HG03442 (cell line): ENCODE results near the gene GORASP1.

Experiments
- ATAC-seq: cut with Tn5 transposase; IDR thresholded peaks from one replicate; pipeline ENCODE4 v1.9.1; 2021; ENCODE audit warnings: mild to moderate bottlenecking, moderate library complexity; ENCODE audit not compliant: unreplicated experiment

Gene GORASP1

DNA sequence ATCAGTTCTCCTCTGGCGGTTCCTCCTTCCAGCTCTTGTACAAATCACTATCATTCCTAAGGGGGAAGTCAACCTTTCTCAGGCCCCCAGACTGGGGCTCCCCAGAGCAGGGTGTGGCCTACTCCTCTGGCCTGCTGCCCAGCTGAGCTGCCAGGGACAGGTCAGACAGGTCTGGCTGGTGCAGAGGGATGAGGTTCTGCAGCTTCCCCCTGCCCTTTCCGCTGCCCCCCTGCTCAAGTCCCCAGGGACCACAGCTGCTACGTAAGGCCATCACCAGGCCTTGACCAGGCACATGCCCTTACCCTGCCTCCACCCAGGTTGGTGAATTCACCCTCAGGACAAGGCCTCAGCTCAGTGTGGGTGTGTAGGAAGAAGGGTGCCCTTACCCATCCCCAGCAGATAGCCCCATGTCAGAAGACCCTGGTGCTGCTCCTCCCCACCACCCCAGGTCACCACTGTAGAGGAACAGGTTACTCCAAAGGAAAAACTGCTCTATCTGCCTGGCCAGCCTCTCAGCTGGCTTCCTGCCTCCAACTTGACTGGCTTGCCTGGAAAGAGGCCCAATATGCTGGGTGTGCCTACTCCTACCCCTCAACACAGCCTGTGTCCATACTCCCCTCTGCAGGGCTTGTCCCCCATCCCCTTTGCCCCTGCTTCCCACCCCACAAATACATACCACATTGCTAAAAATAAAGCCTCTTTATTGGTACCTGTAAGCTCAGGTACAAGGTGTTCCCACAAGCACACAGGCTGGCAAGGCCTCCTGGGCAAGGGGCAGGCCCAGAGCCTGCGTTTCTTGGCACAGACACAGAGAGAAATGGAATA, 34.0 kb upstream of the GORASP1 start:
- no peak for ATAC-seq

GRCh38 chr3:39140341-39140971, 33.0 kb upstream of the GORASP1 start:
- ATAC-seq = no peak

DNA sequence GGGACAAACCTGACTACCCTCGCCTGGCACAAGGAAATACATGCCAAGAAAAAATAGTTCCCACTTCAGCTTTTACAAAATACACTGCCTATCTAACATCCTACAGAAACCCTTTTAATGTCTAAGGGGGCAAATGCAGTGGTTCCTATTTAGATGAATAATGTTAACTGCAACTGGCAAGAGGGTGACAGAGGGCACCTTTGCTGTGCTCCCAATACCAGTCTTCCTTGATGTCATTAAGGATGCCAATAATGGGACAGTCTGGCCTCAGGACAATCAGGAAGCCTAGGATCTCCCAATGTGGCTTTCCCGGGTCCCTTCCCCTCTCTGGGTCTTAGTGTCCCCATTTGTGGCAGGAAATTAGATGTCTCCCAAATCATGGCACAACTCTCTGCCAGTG, 32.0 kb upstream of the GORASP1 start:
- ATAC-seq = no peak

GRCh38 chr3:39138804-39139415, 31.5 kb upstream of the GORASP1 start:
- no peak for ATAC-seq

DNA sequence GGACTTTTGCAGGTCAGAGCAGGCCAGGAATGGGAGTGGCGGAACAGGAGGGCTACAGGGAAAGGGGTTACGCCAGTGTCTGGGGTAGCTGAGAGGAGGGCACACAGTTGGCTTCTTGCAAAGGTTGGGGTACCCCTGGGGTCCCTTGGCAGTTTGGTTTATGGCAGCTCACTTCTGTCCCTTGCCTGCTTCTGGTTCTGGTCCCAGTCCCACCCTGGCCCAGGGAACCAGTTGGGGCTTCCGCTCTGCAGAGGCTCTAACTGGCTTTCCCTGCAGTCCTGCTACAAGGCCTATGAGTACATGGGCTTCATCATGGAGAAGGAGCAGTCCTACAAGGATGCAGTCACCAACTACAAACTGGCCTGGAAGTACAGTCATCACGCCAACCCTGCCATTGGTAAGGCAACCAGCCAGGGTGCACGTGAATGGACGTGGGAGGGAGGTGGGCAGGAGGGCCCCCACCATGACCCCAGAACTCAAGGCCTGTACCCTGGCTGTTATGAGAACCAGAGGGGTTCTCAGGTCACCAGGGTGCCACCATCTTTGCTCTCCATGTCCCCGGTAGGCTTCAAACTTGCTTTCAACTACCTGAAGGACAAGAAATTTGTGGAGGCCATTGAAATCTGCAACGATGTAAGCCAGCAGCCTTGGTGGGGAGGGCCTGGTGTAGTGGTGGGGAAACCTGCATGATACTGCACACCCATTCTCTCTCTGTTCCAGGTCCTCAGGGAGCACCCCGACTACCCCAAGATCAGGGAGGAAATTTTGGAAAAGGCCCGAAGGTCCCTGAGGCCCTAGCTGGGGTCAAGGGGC, 30.8 kb upstream of the GORASP1 start:
- no peak for ATAC-seq

DNA sequence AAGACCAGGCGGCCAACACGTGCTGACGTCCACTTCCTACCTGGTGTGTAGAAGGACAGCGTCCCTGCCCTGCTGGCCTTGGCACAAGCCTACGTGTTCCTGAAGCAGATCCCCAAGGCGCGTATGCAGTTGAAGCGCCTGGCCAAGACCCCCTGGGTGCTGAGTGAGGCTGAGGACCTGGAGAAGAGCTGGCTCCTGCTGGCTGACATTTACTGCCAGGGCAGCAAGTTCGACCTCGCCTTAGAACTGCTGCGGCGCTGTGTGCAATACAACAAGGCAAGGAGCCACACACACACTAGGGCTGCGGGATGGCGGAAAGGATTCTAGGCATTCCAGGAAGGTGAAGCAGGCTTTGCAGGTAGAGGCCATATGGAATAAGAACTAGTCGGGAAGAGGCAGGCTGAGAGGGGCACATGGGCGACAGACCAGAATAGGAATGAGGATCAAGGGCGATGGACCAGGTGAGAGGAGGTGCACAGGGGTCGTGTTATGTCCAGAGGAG, 30.1 kb upstream of the GORASP1 start:
- no peak for ATAC-seq

- no peak for ATAC-seq
These were observed 29.4 kb upstream of the GORASP1 start for GRCh38 chr3:39136533-39137434.

GRCh38 chr3:39135170-39135805, 27.9 kb upstream of the GORASP1 start:
- ATAC-seq = no peak

- ATAC-seq = no peak
These were observed 26.9 kb upstream of the GORASP1 start for GRCh38 chr3:39134305-39134704.

DNA sequence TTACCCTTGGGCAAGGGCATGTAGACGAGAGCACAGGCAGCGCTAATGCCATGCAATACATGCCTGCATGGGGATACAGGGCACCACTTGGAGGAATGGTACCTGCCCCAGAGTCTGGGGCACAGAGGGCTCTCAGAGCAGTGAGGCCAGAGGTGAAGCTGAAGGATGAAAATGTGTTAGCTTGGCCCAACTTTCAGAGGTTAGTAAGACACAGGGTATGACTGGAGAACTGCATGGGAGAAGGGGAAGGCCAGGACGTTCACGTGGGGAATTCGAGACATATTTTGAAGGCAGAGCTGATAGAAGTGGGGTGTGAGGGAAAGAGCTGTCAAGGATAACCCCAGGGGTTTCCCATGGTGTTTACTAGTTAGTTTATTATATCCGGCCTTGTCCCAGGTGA, 26.4 kb upstream of the GORASP1 start:
- no peak for ATAC-seq

DNA sequence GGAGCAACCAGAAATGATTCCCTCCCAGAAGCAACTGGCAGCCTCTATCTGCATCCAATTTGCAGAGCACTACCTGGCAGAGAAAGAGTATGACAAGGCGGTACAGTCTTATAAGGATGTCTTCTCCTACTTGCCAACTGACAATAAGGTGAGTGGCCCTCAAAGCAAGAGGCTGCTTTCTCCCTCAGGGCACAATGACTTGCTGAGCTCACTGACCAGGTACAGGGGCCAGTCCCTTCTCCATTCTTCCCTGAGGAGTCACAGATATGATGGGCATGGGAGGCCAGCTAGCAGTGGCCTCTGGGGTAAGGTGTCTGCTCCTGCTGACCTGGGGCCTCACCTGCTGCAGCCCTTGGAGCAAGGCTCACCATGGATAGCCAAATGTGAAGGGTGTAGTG, 25.7 kb upstream of the GORASP1 start:
- ATAC-seq = no peak

- ATAC-seq = no peak
These were observed 25.0 kb upstream of the GORASP1 start for GRCh38 chr3:39132096-39133092.

- no peak for ATAC-seq
These were observed 23.4 kb upstream of the GORASP1 start for GRCh38 chr3:39130693-39131265.

DNA sequence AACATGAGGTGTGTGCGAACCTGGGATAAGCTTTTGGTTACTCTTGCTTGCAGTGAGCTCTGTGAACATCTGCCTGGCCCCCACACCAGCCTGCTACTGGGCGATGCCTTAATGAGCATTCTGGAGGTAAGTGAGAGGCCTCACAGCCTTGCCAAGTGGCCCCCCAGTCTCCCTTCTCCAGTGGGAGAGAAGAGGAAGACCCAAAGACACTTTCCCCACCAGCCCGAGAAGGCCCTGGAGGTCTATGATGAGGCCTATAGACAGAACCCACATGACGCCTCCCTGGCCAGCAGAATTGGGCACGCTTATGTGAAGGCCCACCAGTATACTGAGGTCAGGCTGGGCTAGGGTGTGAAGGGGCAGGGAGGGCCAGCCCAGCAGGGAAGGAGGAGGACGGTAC, 22.6 kb upstream of the GORASP1 start:
- no peak for ATAC-seq

DNA sequence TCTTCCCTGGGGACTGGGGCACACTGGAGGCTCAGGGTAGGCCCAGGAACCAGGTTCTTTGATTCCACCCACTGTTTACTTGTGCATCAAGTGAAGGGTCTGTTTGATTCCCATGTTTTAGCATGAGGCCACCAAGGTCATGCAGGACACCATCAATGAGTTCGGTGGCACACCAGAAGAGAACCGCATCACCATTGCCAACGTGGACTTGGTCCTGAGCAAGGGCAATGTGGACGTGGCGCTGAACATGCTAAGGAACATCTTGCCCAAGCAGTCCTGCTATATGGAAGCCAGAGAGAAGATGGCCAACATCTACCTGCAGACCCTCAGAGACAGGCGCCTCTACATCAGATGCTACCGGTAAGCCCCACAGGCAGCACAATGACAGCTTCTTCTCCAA, 21.5 kb upstream of the GORASP1 start:
- ATAC-seq = no peak

DNA sequence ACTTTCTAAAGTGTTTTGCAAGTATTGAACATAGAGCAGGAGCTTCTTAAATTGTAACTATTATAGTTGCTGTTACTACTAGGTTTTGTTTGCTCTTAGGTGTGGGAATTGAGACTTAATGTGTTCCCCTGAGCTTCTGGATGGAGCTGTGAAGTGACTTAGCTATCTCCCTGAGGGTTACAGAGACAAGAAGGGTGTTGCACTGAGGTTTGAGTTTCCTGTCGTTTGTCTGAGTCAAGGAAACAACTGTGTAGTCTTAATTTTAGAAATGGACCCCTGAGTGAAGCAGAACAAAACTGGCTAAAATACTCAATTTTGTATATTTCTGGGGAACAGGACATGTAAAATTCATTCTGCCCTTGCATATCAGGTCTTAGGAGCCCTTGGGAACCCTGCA, 20.5 kb upstream of the GORASP1 start:
- no peak for ATAC-seq

DNA sequence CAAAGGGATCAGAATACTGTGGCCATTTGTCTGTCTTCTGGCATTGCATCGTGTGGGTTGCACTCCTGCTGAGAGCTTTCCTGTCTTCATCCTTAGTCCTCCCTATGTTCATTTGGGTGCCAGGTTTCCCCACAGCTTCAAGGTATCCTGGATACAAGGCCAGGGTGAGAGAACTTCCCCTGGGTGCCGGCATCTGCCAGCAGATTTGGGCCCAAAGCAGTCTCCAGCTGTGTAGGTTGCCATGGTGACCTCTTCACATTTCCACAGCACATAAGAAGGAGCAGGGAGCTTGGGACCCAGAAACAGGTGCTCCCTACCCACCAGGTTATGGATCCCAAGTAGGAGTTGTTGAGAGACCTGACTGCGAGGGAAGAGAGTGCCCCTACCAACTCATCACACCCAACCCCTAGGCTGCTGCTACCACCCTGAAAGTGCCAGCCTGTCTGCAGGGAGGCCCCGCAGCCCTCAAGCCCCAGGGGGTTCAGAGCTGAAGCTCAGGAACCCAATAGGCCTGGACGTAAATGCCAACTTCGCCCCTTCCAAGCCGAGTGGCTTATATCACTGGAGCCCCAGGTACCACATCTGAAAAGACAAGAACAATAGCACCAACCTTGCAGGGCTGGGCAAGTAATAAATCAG, 20.0 kb upstream of the GORASP1 start:
- no peak for ATAC-seq
